ENCODE measurements around the gene DMWD. TPM values are rescaled to one million over a fixed set of nuclear protein-coding genes. Genes with fewer than 3 reads are reported as not detected.
A peak's percentile ranks its signal among the peaks of the same experiment; 100 is the strongest.

DMWD gene
- polyA plus RNA-seq, 1 donor (not counting 4 experiments of a cell fraction or from before 2014, with no cell fraction given), result 10.1 TPM

DNA sequence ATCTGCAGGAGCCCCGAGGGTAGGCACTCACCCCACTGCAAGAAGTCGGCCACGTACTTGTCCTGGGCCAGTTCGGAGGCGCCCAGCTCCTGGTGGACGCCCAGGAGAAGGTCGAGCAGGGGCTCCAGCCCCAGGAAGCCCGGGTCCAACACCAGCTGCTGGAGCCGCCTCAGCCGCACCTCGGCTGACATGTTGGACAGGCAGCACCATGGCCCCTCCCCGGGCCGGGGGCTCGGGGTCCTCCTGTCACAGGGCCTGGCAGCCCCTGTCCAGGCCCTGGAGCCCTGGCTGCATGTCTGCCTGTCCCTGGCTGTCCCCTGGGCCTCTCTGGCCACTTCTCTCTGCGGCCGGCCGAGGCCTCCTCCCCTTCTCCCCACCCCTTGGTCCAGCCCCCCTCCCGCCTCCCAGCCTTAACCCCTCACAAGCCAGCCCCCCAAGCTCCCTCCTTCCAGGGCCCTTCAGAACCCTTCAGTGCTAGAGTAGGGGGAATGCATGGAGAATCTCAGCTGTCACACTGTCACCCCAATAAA lies 10.4 kb downstream of the DMWD start, which contains the start of gene DMPK:
TSS of gene DMPK (minus strand) at position 329 of the 530 bp plus-strand sequence. CDS start at position 191, 138 bp downstream.
- Histone ChIP-seq H3K4me3 (ENCODE audit: control insufficient read depth in 2 of 3, extremely low read depth in 1 of 3, insufficient read depth in 2 of 3, low read depth in 1 of 3, low read length in 3 of 3) (peak within 1 kb of the TSS in 1 of 3 experiments; percentile 34), H3K4me2 (ENCODE audit: control insufficient read depth, extremely low read depth, insufficient read depth, low read depth, low read length) (peak within 1 kb of the TSS; percentile 16), H3K9ac (ENCODE audit: control insufficient read depth, extremely low read depth, insufficient read depth, low read length) (no peak within 1 kb of the TSS), H3K27ac (ENCODE audit: control insufficient read depth, insufficient read depth, low read length) (no peak within 1 kb of the TSS), H3K9me3 (ENCODE audit: control insufficient read depth, low read depth, low read length) (no peaks in the 10 kb centered on the region), H4K20me1 (ENCODE audit: control insufficient read depth, extremely low read depth, insufficient read depth, low read length) (peaks cover 13% of the 10 kb centered on the region), H3K79me2 (ENCODE audit: control insufficient read depth, insufficient read depth, low read length) (no peaks in the 10 kb centered on the region), H2AFZ (ENCODE audit: control insufficient read depth, low read length) (no peak within 1 kb of the TSS), H3K27me3 (ENCODE audit: control insufficient read depth, extremely low read depth, insufficient read depth, low read length) (no peaks in the 10 kb centered on the region), H3K4me1 (ENCODE audit: control insufficient read depth, extremely low read depth, insufficient read depth, low read length) (peaks cover 33% of the 10 kb centered on the region), H3K36me3 (ENCODE audit: control insufficient read depth in 2 of 2, extremely low read depth in 1 of 2, insufficient read depth in 2 of 2, low read length in 2 of 2) (peaks cover 13 to 27% of the 10 kb centered on the region in 2 experiments), H3K9me1 (ENCODE audit: control insufficient read depth, extremely low read depth, insufficient read depth, low read length) (no peaks in the 10 kb centered on the region)
- dilution Hi-C loops (cut with MboI; ENCODE audit: extremely low pct_ligation_motif_present, low sequenced_read_pairs), result no loop called here
- FAIRE-seq (no peak), DNase-seq (ENCODE audit: low read depth, low spot score) (no peak)
- TF ChIP-seq EZH2 (IDR thresholded peaks at IDR 0.05; ENCODE audit: low read length), result no peak
- TF ChIP-seq, protein P1, sequence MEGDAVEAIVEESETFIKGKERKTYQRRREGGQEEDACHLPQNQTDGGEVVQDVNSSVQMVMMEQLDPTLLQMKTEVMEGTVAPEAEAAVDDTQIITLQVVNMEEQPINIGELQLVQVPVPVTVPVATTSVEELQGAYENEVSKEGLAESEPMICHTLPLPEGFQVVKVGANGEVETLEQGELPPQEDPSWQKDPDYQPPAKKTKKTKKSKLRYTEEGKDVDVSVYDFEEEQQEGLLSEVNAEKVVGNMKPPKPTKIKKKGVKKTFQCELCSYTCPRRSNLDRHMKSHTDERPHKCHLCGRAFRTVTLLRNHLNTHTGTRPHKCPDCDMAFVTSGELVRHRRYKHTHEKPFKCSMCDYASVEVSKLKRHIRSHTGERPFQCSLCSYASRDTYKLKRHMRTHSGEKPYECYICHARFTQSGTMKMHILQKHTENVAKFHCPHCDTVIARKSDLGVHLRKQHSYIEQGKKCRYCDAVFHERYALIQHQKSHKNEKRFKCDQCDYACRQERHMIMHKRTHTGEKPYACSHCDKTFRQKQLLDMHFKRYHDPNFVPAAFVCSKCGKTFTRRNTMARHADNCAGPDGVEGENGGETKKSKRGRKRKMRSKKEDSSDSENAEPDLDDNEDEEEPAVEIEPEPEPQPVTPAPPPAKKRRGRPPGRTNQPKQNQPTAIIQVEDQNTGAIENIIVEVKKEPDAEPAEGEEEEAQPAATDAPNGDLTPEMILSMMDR (optimal IDR thresholded peaks at IDR 0.05 in 1 of 3, IDR thresholded peaks at IDR 0.05 in 1 of 3, conservative IDR thresholded peaks at IDR 0.05 in 1 of 3; ENCODE audit: extremely low read depth in 1 of 3, insufficient read depth in 2 of 3, low read length in 3 of 3), result no peak

DNA sequence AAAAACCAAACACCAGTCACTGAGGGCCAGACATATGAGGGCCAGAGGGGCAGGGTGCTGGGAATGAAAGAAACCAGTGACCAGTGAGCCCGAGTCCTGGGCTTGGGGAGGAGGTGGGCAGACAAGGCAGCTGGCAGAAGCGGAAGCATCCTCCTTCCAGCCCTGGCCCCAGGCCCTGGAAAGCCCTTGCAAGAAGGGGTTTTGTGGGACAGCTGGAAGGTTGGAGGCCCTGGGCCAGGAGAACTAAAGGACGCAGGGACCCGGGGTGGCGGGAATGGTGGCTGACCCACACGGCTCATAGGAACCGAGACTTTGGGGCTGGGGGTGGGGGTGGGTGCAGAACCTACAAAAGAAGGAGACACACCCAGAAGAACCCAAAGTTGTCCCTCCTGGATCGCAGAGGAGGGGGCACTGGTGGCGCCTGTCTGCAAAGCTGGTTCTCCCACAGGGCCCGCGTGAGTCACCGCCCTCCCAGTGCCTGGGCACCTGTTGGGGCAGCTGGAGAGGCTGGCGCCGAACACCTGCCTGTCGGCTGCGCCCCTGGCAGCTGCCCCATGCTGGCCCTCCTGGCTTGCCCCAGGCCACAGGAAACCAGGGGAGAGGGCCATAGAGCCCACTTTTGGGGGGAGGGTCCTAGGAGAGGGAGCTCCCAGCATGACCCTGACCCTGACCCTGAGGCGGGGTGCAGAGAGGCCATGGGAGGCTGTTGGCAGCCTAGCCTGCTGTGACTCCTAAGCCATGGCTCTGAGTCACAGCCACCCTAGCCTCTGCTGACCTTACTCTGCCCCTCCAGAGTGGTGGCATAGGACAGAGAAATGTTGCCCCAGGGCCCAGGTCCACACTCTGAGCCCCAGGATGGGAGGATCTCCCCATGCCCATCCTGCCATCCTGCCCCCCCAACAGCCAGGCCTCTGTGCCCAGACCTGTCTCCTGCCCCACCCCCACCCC lies 11.2 kb downstream of the DMWD start:
- DNase-seq (ENCODE audit: low read depth, low spot score) (no peak), FAIRE-seq (no peak)
- Histone ChIP-seq H3K27me3 (ENCODE audit: control insufficient read depth, extremely low read depth, insufficient read depth, low read length) (no peaks in the 10 kb centered on the region), H3K4me1 (ENCODE audit: control insufficient read depth, extremely low read depth, insufficient read depth, low read length) (peaks cover 33% of the 10 kb centered on the region), H3K27ac (ENCODE audit: control insufficient read depth, insufficient read depth, low read length) (no peak overlapping the region), H4K20me1 (ENCODE audit: control insufficient read depth, extremely low read depth, insufficient read depth, low read length) (peaks cover 13% of the 10 kb centered on the region), H2AFZ (ENCODE audit: control insufficient read depth, low read length) (no peak overlapping the region), H3K9me1 (ENCODE audit: control insufficient read depth, extremely low read depth, insufficient read depth, low read length) (no peaks in the 10 kb centered on the region), H3K36me3 (ENCODE audit: control insufficient read depth in 2 of 2, extremely low read depth in 1 of 2, insufficient read depth in 2 of 2, low read length in 2 of 2) (peaks cover 17 to 19% of the 10 kb centered on the region in 2 experiments), H3K9me3 (ENCODE audit: control insufficient read depth, low read depth, low read length) (no peaks in the 10 kb centered on the region), H3K9ac (ENCODE audit: control insufficient read depth, extremely low read depth, insufficient read depth, low read length) (no peak overlapping the region), H3K4me2 (ENCODE audit: control insufficient read depth, extremely low read depth, insufficient read depth, low read depth, low read length) (peak overlapping the region; percentile 16), H3K4me3 (ENCODE audit: control insufficient read depth in 2 of 3, extremely low read depth in 1 of 3, insufficient read depth in 2 of 3, low read depth in 1 of 3, low read length in 3 of 3) (peak overlapping the region in 1 of 3 experiments; percentile 34), H3K79me2 (ENCODE audit: control insufficient read depth, insufficient read depth, low read length) (no peaks in the 10 kb centered on the region)
- TF ChIP-seq, protein P1 (optimal IDR thresholded peaks at IDR 0.05 in 1 of 3, IDR thresholded peaks at IDR 0.05 in 1 of 3, conservative IDR thresholded peaks at IDR 0.05 in 1 of 3; ENCODE audit: extremely low read depth in 1 of 3, insufficient read depth in 2 of 3, low read length in 3 of 3), result no peak
- TF ChIP-seq EZH2 (IDR thresholded peaks at IDR 0.05; ENCODE audit: low read length), result no peak
- dilution Hi-C loops (cut with MboI; ENCODE audit: extremely low pct_ligation_motif_present, low sequenced_read_pairs), result no loop called here
